ENCODE measurements around the gene ESR2.
"Not testable (repeated sequence)": the region's sequence is repeated elsewhere in the genome, so short reads cannot be mapped to it uniquely, and the experiment has no call there.

Gene ESR2

DNA sequence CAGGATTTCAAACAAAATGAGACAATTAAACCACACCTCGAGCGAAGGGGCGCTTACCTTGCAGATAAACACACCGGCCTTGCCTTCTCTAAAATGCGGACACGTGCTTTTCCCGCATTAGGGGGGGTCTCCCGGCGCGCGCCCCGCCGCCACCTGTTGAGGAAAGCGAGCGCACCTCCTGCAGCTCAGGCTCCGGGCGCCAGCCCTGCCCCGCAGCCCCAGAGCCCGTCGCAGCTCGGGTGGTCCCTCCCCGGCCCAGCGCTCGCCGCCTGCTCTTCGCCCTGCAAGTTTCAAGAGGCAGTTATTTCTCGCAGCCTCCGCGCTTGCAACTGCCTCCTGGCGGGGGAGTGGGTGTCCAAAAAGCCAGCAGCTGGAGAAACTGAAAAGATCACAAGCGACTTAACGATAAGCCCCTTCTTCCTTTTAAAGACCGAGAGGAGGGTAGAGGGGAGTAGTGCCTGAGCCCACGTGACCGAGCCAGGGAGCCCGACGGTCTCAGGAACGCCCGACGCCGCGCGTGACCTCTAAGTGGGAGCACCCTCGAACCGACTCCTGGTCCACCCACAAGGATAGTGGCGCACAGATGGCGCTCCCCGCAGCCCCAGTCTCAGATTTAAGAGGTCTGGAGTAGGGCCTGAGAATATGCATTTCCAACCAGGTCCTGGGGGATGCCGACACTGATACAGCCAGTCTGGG is at the start of gene ESR2:
ESR2 (minus strand) TSS at position 396 of the 696 bp plus-strand sequence. CDS start 11,386 bp downstream, outside the sequence.
- DNase-seq = no peak

DNA sequence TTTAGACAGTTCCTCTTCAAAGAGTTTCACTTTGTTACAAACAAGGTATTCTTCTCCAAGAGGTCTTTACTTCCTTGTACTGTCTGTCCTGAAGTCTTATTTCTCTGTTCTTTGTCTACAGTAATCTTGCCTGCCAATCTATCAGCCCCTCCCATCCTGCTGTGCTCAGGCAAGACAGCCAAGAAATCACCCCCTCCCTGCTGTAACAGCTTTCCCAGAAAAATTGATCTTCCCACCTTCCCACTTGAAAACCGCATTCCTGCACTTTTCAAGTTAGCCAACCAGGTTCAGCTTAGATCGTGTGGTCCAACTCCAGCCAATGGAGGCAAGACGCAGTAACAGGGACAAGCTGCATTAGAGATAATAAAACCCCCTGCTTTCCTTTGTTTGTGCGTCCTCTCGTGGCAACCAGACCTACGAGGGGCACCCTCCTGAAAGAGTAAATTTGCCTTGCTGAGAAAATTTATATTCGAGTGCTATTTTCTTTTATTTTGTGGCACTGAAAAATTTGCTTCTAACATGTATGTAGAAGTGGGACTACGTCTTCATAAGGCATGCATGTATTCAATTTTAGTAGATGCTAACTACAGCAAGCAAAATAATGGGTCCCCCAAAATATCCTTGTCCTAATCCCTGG is 46.5 kb upstream of the ESR2 start:
- DNase-seq = no peak

- peak; percentile 97 for DNase-seq
These were observed 44.6 kb upstream of the ESR2 start for GRCh38 chr14:64338616-64339316.

GRCh38 chr14:64337888-64338615 is 43.9 kb upstream of the ESR2 start:
- no peak for DNase-seq

- no peak for DNase-seq
These were observed 35.0 kb upstream of the ESR2 start for GRCh38 chr14:64329149-64329548.

DNA sequence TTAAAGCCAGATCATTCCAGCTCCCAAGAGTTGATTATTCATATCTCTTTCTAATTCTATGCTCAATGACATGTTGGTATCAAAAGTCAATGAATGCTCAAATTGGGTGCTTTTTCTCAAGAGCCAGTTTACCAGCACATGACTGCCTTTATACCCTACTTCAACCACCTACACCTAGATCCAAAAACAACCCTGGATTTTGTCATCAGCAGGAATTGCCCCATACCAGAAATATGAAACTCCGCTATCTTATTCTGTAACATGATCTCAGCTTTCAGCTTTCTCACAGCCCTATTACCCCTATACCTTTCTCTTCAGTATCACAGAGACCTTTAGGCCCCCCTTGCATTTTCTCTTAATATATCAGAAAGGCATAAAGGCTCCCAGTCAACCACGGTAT is 32.3 kb upstream of the ESR2 start:
- DNase-seq = no peak

DNA sequence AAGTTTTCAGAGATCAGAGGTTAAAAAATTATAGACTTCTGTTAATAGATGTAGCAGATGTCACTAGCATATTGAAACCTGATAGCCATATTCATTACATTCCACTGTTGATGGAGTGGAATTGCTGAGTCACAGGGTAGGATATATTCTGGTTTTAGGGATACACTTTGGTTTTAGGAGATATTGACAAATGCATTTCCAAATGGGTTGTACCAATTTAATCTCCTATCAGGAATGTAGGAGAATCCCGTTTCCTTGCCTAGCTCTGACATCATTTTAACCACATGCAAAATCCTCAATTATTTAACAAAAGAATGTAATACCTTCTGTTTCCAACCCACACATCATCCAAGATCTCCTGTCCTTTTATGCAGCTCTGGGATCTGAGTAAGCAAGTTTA is 30.7 kb upstream of the ESR2 start:
- no peak for DNase-seq

DNA sequence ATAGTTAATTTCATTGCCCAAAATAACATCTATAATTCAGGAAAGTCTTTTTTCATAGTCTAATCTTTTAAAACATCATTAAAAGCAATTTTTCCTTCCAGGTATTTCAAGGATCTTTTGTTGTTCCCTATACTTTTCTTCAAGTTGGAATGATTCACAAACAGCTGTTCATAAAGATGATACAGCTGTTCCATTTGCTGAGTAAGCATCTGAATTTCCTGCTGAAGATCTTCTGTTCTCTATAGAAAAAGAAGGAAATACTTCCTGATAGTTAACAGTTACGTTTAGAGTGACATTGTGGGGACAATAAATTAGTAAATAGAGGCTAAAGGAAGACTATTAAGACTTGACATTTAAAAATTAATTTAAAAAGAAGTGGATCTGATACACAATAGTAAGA is 30.3 kb upstream of the ESR2 start:
- DNase-seq = no peak

GRCh38 chr14:64320362-64320761 is 26.2 kb upstream of the ESR2 start:
- DNase-seq = not testable (repeated sequence)

DNA sequence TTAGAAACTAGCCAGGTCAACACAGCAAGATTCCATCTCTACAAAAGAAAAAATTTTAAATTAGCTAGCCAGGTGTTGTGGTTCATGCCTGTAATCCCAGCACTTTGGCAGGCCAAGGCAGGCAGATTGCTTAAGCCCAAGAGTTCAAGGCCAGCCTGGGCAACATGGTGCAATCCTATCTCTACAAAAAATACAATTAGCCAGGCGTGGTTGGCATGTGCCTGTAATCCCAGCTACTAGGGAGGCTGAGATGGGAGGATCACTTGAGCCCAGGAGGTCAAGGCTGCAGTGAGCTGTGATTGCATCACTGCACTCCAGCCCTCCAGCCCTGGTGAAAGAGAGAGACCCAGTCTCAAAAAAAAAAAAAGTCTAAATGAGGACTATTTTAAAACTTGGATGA is 24.5 kb upstream of the ESR2 start:
- not testable (repeated sequence) for DNase-seq

- no peak for DNase-seq
These were observed 9.3 kb upstream of the ESR2 start for GRCh38 chr14:64303471-64303917.

DNA sequence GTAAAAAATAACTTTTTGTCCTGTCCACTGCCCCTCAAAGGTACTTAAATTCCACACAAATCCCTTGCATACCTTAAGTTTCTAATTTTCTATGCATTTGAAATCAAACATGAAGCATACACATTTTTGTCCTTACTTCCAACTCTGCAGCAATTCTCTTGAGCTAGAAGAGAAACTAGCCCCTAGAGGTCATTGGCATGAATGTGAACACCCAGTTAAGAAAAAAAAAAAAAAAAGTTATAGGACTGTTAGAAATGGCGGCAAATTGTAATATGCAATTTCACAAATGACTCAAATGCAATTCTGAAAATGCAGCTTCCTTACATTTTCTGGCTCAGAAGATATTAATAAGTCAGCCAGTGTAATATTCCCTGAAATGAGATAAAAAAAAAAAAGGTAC is 4.6 kb upstream of the ESR2 start:
- no peak for DNase-seq

DNA sequence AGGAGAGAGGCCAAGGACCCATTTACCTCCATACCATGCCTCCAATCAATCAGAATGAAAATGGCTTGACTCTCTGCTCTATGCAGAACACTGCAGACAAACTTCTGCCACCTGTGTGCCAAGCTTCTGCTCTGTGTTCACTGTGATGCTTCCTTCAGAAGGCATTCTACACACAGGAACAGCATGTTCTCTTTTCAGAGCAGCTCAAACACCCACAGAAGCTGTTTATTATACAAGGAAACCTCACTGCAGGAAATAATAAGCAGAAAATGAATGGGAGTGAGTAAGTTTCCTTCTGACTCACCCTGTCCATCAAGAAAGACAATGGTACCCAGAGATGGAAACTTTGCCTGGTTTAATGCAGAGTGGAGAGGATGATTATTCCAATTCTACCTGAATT is 2.4 kb upstream of the ESR2 start:
- DNase-seq = no peak

GRCh38 chr14:64294672-64295413 is 672 bp upstream of the ESR2 start:
- peak; percentile 8 for DNase-seq

DNA sequence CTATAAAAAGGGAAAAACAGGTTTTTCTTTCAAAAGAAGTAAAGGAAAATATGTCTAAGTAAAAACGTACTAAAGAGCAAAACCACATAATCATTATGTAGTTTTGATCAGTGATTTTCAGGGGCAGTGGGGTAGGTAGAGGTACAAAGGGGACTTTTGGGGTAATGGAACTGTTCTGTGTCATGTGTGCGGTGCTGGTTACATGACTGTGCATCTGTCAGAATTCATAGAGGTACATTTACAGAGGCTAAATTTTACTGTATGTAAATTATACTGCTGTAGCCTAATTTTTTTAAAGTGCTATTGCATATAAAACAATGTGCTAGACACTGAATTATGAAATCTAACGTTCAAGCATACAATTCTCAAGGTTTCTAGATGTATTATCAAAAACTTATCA is 2.0 kb downstream of the ESR2 start:
- DNase-seq = no peak

GRCh38 chr14:64289571-64289970 is 4.6 kb downstream of the ESR2 start:
- no peak for DNase-seq

GRCh38 chr14:64281805-64282204 is 12.4 kb downstream of the ESR2 start:
- DNase-seq = no peak

DNA sequence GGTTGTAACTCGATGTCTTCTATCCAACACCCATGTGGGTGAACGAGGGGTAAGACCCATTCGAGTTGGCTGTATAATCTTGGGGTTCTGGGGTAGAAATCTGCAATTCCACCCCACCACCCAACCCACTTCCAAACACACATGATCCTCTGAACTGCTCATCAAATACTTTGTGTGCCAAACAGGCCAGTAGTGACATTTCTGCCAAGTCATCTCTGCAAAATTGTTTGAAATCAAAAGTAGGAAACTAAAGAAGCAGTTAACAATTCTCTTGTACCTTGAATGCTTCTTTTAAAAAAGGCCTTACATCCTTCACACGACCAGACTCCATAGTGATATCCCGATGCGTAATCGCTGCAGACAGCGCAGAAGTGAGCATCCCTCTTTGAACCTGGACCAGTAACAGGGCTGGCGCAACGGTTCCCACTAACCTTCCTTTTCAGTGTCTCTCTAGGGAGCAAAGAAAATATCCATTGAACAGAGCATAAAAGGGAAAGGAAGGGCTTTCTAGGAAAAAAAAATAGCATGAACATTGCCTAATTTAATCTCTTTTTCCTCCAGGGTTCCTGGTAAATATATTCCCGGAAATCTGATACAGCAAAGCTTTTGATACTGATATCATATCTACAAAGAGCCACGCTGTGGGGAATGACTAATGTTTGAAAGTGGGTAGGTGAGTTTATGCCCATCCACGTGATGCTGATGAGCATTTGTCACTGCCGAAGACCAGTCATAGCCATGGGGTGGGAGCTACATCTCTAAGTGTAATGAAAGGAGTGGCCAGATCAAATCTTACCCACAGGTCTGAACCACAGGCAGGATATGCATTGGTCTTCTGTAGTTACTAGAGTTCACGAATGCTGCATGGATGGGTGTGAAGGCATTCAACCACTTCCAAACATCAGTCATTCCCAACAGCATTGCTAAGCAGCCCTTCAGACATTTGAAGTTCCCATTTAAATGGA is 14.2 kb downstream of the ESR2 start:
- no peak for DNase-seq

GRCh38 chr14:64278458-64278857 is 15.7 kb downstream of the ESR2 start:
- DNase-seq = no peak

DNA sequence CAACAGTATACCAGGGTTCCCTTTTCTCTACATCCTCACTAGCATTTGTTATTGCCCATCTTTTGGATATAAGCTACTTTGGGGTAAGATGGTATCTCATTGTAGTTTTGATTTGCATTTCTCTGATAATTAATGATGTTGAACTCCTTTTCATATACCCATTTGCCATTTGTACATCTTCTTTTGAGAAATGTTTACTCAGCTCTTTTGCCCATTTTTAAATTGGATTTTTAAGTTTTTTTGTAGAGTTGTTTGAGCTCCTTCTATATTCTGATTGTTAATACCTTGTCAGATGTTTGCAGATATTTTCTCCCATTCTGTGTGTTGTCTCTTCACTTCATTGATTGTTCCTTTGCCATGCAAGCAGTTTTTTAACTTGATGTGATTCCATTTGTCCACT is 22.2 kb downstream of the ESR2 start:
- no peak for DNase-seq

GRCh38 chr14:64266239-64266638 is 27.9 kb downstream of the ESR2 start:
- DNase-seq = no peak

Measured in NCI-H1048 (cell line).